HG02610 (cell line): Measurements from ENCODE around the gene GDF7.

ENCODE experiments used
- ATAC-seq: cut with Tn5 transposase; IDR thresholded peaks from one replicate; pipeline ENCODE4 v1.9.1; 2021; ENCODE audit warnings: mild to moderate bottlenecking, moderate library complexity; ENCODE audit not compliant: unreplicated experiment

The GDF7 gene

GRCh38 chr2:20660506-20661420 lies 6.2 kb upstream of the GDF7 start:
- no peak for ATAC-seq

- ATAC-seq = peak; percentile 60
These were observed 5.3 kb upstream of the GDF7 start for GRCh38 chr2:20661421-20662307.

DNA sequence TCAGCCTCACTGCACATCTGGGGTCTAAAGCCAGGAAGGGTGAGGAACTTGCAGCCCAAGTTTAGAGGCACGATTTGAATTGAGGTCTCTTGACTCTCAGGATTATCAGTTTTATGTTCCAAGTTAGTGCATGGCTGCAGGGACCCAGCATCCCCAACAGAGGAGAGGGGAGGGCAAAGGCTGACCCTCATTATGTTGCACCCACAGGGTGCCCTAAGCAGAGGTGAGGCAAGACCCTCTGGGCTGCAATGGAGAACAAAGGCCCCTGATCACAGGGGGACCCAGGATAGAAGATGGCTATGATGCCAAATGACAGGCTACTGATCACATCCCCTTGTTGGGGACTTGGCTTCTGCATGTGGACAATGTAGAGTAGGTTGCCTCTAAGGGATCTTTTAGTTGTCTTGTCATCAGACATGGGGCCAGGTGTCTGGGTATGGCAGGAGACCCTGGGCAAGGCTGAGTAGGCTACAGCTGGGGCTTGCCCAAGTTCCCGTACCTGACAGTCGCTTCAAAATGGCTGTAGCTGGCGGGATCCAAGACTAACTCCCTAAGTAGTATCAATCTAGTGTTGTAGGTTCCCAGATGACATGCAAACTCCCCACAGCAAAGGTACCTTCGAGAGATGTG lies 4.5 kb upstream of the GDF7 start:
- ATAC-seq = no peak

- ATAC-seq = no peak
These were observed 3.5 kb upstream of the GDF7 start for GRCh38 chr2:20663196-20664070.

GRCh38 chr2:20664071-20664390 lies 2.9 kb upstream of the GDF7 start:
- no peak for ATAC-seq

DNA sequence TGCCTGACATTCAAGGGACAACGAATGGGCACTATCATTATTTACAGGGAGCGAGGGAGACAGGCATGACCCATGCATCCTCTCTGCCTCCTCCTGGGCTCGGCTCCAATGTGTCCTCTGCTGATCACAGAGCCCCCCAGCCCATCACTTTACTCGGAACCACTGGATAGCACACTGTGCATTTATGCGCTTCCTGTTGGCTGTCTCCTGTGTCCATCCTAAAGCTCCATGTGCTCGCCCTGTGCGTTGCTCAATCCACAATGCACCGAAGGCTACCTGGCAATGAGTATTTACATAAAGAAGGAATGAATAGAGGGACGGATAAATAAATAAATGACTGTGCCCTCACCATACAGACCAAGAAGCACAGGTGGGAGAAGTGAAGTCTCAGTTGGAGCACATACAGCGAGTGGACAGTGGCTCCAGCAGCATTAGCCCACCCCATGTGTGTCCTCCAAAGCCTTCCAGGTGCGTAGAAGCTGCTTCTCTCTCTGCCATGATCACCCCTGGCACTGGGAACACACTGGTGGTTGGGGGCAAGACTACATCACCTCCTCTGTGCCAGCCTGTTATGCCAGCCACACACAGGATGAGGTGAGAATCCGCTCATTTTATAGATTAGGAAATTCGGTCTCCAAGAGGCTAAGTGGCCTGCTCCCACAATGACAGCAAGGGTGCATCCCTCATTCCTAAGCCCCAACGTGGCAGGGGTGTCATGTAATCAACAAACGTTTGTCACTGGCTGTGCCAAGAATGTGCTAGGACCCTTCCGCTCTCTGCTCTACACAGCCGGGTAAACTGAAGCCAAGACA lies 2.3 kb upstream of the GDF7 start:
- ATAC-seq = no peak

- ATAC-seq = no peak
These were observed 1.5 kb upstream of the GDF7 start for GRCh38 chr2:20665243-20666004.

DNA sequence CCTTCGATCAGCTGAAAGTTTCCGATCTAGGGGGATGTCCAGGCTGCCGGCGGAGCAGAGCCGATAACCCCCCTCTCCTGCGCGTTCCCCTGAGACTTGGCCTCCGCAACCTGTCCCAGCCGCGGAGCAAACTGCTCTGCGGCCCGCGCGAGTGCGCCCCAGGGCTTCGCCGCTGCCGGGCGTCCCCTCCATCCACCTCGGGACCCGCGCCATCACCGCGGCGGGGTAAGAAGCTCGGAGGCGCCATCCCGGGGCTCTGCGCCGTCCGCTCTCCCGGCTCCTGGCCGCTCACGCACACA lies 990 bp upstream of the GDF7 start:
- ATAC-seq = no peak

GRCh38 chr2:20667151-20667530 lies 197 bp downstream of the GDF7 start:
- no peak for ATAC-seq

- no peak for ATAC-seq
These were observed 822 bp downstream of the GDF7 start for GRCh38 chr2:20667531-20668401.

GRCh38 chr2:20668451-20668850 lies 1.5 kb downstream of the GDF7 start:
- no peak for ATAC-seq

GRCh38 chr2:20668871-20669475 lies 2.0 kb downstream of the GDF7 start:
- no peak for ATAC-seq

- no peak for ATAC-seq
These were observed 2.8 kb downstream of the GDF7 start for GRCh38 chr2:20669562-20670314.

DNA sequence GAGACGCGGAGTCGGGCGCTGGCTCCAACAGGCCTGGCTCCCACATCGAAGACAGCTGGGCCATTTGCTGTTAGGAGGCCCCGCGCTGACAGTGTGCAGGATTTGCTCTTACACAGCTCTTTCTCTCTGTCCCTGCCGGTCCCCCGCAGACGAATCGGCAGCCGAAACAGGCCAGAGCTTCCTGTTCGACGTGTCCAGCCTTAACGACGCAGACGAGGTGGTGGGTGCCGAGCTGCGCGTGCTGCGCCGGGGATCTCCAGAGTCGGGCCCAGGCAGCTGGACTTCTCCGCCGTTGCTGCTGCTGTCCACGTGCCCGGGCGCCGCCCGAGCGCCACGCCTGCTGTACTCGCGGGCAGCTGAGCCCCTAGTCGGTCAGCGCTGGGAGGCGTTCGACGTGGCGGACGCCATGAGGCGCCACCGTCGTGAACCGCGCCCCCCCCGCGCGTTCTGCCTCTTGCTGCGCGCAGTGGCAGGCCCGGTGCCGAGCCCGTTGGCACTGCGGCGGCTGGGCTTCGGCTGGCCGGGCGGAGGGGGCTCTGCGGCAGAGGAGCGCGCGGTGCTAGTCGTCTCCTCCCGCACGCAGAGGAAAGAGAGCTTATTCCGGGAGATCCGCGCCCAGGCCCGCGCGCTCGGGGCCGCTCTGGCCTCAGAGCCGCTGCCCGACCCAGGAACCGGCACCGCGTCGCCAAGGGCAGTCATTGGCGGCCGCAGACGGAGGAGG lies 3.5 kb downstream of the GDF7 start:
- ATAC-seq = no peak

DNA sequence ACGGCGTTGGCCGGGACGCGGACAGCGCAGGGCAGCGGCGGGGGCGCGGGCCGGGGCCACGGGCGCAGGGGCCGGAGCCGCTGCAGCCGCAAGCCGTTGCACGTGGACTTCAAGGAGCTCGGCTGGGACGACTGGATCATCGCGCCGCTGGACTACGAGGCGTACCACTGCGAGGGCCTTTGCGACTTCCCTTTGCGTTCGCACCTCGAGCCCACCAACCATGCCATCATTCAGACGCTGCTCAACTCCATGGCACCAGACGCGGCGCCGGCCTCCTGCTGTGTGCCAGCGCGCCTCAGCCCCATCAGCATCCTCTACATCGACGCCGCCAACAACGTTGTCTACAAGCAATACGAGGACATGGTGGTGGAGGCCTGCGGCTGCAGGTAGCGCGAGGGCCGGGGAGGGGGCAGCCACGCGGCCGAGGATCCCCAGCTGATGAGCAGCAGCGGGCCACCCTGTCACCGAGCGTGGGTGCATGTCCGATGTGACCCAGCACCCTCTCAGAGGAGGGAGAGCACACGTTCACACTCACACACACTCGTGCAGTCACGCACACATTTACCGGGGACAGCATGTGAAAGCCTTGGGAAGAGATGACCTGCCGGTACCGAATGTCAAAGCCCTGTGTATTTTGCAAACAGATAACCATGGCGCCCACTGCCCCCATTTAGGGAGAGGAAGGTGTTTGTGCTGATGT lies 4.2 kb downstream of the GDF7 start:
- ATAC-seq = no peak

DNA sequence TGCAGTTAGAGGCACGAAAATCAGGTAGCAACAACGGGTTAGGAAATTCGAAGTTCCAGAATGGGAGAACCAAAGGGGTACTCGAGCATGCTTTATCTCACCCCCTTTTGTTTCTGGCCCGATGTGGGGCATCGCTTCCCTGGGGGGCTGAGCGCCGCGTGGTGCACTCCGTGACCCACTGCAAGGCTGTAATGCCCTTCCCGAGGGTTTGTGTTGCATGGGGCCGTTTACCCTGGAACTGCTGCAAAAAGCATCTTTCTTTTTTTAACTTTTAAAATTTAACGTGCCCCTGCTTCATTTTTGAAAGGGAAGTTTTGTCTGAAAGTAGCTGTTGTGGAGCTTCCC lies 4.8 kb downstream of the GDF7 start:
- no peak for ATAC-seq
